ENCODE results near the gene TGOLN2.
"Not testable (repeated sequence)": the region's sequence is repeated elsewhere in the genome, so short reads cannot be mapped to it uniquely, and the experiment has no call there.

TGOLN2 gene

DNA sequence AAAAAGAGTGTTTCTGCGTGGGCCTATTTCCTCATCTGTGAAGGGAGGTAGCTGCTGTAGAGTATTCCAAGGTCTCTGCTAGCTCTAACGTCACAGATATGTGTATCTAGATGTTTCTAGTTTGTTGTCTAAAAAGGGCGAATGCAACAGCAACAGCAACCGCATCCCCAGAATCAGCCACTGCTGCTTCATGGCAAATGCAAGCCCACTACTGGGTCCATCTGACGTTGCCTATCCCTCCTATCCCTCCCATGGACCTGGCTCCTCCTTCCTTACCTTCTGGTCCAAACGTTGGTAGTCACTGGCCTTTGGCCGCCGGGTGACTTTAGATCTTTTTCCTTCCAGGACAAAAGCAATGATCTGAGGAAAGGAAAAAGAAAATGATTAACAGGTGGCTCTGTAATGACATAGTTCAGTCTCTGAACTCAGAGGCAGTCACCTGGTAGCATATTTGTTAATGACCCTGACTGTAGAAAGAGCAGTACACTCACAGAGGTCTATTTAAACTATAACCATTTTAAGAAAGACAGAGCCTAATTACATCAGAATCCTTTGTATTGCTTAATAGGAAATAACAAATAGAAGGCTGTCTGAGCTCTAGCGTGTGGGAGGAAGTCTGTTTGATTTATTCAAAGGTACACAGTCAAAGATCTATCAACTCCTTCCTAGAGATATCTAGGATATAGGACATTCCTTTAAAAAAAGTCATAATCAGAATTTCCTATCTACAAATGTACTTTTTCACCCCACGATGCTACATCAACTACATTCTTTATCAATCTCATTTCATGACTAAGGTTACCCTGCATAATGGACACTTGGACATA is 2.9 kb downstream of the TGOLN2 start:
- Mint-ChIP-seq H3K4me1 (peaks cover 66% of the 10 kb centered on the region), H3K9me3 (no peaks in the 10 kb centered on the region), H3K27ac (peak overlapping the region; percentile 84 to 100), H3K4me3 (peak overlapping the region; percentile 95 to 97), H3K27me3 (no peaks in the 10 kb centered on the region)
- ATAC-seq = no peak
- no peak for DNase-seq

DNA sequence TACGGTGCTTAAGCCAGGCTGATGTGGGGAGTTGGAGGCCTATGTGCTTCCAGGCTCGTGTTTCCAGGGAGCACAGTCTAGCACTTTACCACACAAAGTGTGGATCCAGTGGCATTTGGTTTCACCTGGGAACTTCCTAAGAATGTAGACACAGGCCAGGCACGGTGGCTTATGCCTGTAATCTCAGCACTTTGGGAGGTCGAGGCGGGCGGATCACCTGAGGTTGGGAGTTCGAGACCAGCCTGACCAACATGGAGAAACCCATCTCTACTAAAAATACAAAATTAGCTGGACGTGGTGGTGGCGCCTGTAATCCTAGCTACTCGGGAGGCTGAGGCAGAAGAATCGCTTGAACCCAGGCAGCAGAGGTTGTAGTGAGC is 3.8 kb downstream of the TGOLN2 start:
- peak overlapping the region; percentile 95 to 97 for H3K4me3 Mint-ChIP-seq
- not testable (repeated sequence) for ATAC-seq, H3K9me3 Mint-ChIP-seq, H3K27me3 Mint-ChIP-seq, DNase-seq
- H3K4me1 Mint-ChIP-seq = peaks cover 69% of the 10 kb centered on the region
- peak overlapping the region in 1 of 2 donors; percentile 61 for H3K27ac Mint-ChIP-seq

DNA sequence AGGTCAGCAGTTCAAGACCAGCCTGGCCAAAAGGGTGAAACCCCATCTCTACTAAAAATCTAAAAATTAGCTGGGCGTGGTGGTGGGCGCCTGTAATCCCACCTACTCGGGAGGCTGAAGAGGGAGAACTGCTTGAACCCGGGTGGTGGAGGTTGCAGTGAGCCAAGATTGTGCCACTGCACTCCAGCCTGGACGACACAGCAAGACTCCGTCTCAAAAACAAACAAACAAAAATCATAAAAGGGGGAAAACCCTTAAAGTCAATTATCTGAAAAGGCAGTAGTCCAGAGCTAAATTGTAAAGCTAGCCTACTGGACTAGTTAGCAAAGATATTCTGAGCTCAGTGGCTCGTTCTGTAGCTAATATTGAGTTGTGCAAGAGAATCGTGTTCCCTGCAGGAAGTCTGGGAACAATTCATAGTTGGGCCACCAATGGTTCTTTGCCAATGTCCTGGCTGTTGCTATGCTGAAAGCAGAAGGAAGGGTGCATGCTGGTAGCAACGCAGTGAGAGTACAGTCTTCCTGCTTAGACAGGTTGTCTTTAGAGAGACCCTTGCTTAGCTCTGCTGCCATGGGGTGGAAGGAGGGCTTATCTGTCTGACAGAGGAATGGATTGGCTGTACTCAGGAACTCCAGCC is 4.3 kb downstream of the TGOLN2 start:
- DNase-seq (no peak), ATAC-seq (no peak)
- Mint-ChIP-seq H3K9me3 (no peaks in the 10 kb centered on the region), H3K4me3 (peak overlapping the region; percentile 95 to 97), H3K4me1 (peaks cover 69% of the 10 kb centered on the region), H3K27me3 (no peaks in the 10 kb centered on the region), H3K27ac (peak overlapping the region in 1 of 2 donors; percentile 61)

DNA sequence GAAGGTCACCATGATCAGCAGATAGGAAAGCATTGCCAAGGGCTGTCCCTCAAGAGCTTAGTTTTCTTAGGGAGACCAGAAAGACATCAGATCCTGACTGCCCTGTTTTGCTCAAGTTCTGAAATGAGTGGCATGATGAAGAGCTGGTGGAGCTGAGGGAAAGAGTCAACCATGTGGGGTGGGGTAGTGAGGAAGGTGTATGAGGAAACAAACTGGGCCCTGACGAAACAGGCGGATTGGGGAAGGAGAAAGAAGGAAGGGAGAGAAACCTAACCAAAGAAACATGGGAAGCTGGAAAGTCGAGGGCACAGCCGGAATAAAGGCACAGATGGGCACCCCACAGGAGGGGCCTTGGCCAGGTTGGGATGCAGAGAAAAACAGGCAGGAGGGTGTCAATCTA is 8.0 kb downstream of the TGOLN2 start:
- H3K4me3 Mint-ChIP-seq = peak overlapping the region; percentile 47 to 63
- H3K9me3 Mint-ChIP-seq = no peaks in the 10 kb centered on the region
- DNase-seq = no peak
- peak overlapping the region; percentile 10 to 55 for H3K27ac Mint-ChIP-seq
- peaks cover 75% of the 10 kb centered on the region for H3K4me1 Mint-ChIP-seq
- no peak for ATAC-seq
- H3K27me3 Mint-ChIP-seq = no peaks in the 10 kb centered on the region

DNA sequence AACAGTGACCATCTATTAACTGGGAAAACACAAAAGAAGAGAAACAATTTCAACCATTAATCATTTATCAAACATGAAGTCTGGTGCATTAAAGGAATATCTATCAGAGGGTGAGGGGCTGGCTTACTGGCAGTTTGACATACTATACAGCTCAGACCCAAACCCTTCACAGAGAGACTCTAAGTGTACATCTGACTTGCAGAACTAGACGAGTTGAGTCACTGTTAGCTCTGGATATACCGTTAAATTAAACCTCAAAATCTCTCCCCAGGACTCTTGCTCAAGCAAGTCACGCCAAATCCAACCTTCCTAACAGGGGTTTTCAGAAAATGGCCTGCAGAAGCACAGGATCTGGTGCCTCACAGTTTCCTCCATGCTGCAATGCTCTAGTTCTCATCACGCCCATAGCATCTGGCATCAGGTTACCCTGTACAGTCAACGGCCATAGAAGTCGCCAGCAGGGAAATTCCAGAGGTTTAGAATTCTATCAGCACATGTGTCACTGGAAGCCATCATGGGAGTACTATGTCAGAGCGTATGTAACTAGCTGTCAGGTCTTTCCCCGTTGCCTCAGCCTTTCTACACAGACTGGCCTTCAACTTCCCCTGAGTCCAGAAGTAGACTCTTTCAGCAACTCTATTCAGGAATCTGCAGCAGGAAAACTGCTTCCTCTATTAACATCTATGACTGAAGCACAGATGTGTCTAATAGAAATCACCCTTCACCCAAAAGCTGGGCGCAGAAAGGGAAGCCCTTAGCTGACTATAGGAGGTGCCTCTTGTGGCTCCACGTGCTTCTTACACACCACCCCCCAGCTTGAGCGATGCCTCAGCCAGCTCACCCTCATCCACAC is 9.3 kb downstream of the TGOLN2 start:
- Mint-ChIP-seq H3K9me3 (no peaks in the 10 kb centered on the region), H3K4me1 (peaks cover 72% of the 10 kb centered on the region), H3K27me3 (no peaks in the 10 kb centered on the region), H3K27ac (peak overlapping the region; percentile 44 to 87), H3K4me3 (peak overlapping the region; percentile 47 to 63)
- DNase-seq (peak in 1 of 2 donors; percentile 66), ATAC-seq (peak; percentile 94)

DNA sequence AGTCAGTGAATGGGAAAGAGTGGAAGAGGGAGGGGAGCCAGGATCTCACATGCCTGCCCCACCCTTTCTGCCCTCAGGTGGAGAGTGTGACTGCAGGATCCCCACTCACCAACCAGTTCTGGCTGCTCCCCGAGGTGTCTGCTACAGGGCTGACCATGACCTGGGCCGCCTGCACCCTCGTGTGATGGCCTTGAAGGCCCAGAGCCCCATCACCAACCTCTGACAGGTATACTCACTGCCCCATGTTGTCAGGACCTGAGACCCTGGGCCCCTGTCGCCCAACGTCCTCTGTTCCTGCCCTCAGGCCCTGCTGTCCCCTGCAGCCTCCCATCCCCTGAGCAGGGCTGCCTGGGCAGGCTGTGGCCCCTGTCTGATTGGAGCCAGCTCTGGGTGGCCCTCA is 11.9 kb downstream of the TGOLN2 start:
- not testable (repeated sequence) for DNase-seq, H3K27me3 Mint-ChIP-seq, ATAC-seq, H3K4me3 Mint-ChIP-seq, H3K9me3 Mint-ChIP-seq
- H3K27ac Mint-ChIP-seq = peak overlapping the region in 1 of 2 donors; percentile 87
- H3K4me1 Mint-ChIP-seq = peaks cover 49% of the 10 kb centered on the region

DNA sequence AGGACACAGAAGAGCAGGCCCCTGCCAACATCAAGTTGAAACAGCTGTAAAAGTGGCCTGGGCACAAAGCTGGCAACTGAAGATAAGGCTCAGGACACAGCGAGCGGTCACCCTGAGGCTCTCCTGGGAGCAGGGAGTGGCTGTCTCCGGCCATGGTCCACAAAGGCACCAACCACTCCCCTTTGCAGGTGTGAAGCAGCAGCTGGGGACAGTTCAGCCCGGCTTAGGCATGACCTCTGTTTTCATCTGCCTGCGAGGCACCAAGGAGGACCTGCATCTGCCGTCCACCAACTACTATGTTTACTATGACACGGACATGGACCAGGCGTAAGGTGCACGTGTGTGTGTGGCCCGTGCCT is 12.9 kb downstream of the TGOLN2 start:
- Mint-ChIP-seq H3K27me3 (no peaks in the 10 kb centered on the region), H3K9me3 (no peaks in the 10 kb centered on the region), H3K27ac (peak overlapping the region in 1 of 2 donors; percentile 41), H3K4me1 (peaks cover 46% of the 10 kb centered on the region), H3K4me3 (no peak overlapping the region)
- DNase-seq (no peak), ATAC-seq (no peak)

DNA sequence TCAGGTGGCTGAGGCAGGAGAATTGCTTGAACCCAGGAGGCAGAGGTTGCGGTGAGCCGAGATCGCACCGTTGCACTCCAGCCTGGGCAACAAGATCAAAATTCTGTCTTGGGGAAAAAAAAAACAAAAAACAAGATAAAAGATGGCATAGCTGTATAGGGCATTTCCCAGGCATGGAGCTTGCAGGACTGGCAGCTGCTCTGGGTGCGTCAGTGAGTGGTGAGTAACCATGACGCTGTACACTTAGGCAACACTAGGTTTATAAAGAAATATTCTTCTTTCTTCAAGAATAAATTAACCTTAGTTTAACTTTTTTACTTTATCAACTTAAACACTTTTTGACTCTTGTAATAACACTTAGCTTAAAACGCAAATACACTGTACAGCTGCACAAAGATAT is 15.4 kb downstream of the TGOLN2 start:
- DNase-seq (no peak), ATAC-seq (no peak)
- Mint-ChIP-seq H3K4me3 (no peak overlapping the region), H3K27ac (peak overlapping the region in 1 of 2 donors; percentile 8), H3K27me3 (no peaks in the 10 kb centered on the region), H3K4me1 (peaks cover 47% of the 10 kb centered on the region), H3K9me3 (no peaks in the 10 kb centered on the region)

DNA sequence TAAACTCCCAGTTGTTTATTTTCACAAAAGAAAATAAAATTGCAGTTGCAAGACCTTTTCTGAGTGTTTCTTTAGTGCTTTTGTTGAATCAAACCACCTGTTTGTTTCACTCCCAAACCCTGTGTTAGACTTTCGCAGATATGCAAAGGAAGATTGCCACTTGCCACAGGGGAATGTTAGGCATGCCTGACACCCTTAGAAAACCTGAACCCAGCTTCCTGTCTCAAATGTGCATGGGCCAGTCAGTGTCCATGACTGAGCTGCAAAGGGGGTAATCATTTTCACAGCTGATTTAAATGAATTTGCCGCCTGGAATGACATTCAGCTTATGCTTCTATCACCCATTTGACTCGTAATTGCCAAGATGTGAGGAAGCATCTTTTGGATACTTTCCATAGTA is 17.5 kb downstream of the TGOLN2 start:
- peaks cover 58% of the 10 kb centered on the region for H3K4me1 Mint-ChIP-seq
- no peaks in the 10 kb centered on the region for H3K27me3 Mint-ChIP-seq
- DNase-seq (no peak), ATAC-seq (no peak)
- no peaks in the 10 kb centered on the region for H3K9me3 Mint-ChIP-seq
- peak overlapping the region; percentile 71 to 88 for H3K4me3 Mint-ChIP-seq
- H3K27ac Mint-ChIP-seq = peak overlapping the region in 1 of 2 donors; percentile 86

DNA sequence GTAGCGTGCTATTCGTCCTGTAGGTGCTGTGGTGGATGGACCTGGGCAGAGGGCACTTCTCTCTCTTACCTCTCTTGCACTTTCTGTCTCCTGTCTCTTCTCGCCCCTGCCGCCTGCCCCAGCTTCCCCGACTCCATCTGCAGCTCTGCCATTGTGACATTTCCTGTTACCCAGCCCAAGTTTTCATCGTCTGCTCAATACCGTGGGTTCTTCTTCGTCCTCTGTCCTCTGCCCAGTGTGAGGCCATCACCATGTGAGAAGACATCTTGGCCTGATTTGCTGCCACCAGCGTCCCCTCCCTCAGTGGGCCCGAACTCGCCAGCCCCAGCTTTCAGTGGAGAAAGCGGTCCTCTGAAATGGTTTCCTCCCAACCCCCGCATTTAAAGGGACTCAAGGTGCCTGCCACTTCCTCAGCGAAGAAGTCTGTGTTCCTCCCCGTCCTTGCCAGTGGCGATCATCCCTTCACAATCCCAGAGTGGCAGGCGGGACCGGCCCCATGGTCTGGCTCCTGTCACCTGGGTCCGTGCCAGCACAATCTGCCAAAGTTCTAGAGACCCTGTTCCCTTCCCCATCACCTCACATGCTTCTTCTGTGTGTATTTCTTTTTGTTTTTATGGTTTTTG is 18.0 kb downstream of the TGOLN2 start:
- peaks cover 56% of the 10 kb centered on the region for H3K4me1 Mint-ChIP-seq
- H3K9me3 Mint-ChIP-seq = no peaks in the 10 kb centered on the region
- ATAC-seq (peak; percentile 19), DNase-seq (no peak)
- peak overlapping the region; percentile 30 to 86 for H3K27ac Mint-ChIP-seq
- peak overlapping the region; percentile 71 to 88 for H3K4me3 Mint-ChIP-seq
- H3K27me3 Mint-ChIP-seq = no peaks in the 10 kb centered on the region

DNA sequence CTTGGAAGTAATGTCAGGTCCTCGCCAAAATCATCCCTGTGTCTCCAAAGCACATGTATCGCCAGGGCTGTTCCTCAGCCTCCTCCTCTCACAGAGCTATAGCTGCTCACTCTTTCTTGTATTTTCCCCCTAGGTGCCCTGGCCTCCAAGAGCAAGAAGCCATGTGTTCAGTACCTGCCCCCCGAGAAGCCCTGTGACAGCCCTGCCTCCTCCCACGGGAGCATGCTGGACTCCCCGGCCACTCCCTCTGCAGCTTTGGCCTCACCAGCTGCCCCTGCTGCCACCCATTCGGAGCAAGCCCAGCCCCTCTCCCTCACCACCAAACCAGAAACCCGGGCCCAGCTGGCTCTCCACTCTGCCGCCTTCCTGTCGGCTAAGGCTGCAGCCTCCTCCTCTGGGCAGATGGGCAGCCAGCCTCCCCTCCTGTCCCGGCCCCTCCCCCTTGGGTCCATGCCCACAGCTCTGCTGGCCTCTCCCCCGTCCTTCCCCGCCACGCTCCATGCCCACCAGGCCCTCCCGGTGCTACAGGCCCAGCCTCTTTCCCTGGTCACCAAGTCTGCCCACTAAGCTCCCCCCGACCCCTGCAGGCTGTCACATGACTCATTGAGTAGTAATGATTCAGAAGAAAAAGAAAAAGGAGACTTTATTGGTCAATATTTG is 18.8 kb downstream of the TGOLN2 start:
- DNase-seq (no peak), ATAC-seq (peak; percentile 51)
- H3K4me1 Mint-ChIP-seq = peaks cover 55% of the 10 kb centered on the region
- H3K4me3 Mint-ChIP-seq = peak overlapping the region; percentile 71 to 88
- no peaks in the 10 kb centered on the region for H3K9me3 Mint-ChIP-seq
- peak overlapping the region; percentile 51 to 86 for H3K27ac Mint-ChIP-seq
- no peaks in the 10 kb centered on the region for H3K27me3 Mint-ChIP-seq

DNA sequence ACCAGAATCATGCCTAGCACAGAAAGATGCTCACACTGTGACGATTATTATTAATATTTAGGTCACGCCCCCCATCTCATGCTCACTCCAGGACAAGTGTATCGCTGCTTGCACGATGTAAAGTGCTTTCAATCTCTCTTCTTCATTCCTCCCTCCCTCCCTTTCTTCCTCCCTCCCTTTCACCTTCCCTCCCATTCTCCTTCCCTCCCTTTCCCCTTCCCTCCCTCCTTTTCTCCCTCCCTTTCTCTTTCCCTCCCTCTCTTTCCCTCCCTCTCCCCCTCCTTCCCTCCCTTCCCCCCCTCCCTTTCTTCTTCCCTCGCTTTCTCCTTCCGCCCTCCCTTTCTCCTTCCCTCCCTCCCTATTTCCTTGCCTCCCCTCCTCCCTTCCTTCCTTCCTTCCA is 19.6 kb downstream of the TGOLN2 start:
- peak overlapping the region in 1 of 2 donors; percentile 88 for H3K4me3 Mint-ChIP-seq
- no peak overlapping the region for H3K27ac Mint-ChIP-seq
- H3K27me3 Mint-ChIP-seq = no peaks in the 10 kb centered on the region
- no peaks in the 10 kb centered on the region for H3K9me3 Mint-ChIP-seq
- DNase-seq (no peak), ATAC-seq (no peak)
- peaks cover 49% of the 10 kb centered on the region for H3K4me1 Mint-ChIP-seq

DNA sequence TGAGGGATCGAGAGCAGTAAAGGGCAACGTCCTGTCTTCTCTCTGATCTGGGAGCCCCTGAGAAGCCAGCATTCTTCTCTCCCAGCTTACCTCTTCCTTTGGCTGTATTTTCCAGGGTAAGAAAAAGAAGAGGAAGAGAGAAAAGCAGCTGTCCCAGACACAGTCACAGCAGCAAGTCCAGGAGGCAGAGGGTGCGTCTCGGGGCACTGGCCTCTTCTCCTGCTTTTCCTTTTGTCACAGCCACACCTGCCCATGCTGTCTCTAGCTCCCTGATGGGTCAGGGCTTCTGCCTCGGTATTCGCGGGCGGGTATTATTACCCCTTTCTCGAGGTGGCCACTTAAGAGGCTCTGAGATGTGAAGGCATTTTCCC is 20.3 kb downstream of the TGOLN2 start:
- DNase-seq (no peak), ATAC-seq (no peak)
- peak overlapping the region; percentile 60 to 81 for H3K4me3 Mint-ChIP-seq
- peaks cover 49% of the 10 kb centered on the region for H3K4me1 Mint-ChIP-seq
- H3K27ac Mint-ChIP-seq = peak overlapping the region; percentile 91 to 97
- no peaks in the 10 kb centered on the region for H3K9me3 Mint-ChIP-seq
- no peaks in the 10 kb centered on the region for H3K27me3 Mint-ChIP-seq

DNA sequence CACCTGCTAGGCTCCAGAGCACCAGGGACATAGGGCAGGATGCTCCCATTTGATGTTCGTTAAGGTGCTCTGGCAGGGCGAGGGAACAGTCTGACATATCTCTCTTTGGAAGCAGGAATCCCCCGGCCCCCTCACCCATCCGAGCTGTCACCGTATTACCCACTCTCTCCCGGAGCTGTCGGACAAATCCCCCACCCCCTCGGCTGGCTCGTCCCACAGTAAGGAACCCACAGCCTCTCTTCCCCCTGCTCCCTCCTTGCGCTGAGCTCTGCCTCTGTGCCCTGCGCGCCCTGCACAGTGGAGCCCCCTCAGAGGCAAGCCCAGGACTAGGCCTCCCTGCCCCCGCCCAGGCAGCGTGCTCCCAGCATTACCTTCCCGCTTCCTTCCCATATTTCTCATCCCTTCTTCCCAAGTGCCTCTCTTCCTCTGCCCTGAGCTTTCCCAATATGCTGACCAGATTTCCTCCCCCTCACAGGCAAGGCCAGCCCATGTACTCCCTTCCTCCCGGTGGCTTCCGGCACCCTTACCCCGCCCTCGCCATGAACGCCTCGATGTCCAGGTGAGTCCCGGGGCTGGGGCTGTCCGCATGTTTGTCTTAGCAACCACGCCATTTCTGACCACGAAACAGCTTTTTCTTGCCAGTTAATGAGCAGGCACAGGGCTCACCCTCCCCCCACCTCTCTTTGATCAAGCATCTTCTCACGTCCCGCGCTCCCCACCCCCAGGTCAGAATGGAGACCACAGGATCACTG is 23.8 kb downstream of the TGOLN2 start:
- DNase-seq (no peak), ATAC-seq (no peak)
- Mint-ChIP-seq H3K9me3 (no peaks in the 10 kb centered on the region), H3K27ac (peak overlapping the region in 1 of 2 donors; percentile 60), H3K4me3 (no peak overlapping the region), H3K4me1 (peaks cover 32% of the 10 kb centered on the region), H3K27me3 (no peaks in the 10 kb centered on the region)
